Neural progenitor cell (in vitro differentiated cells): ENCODE measurements around the gene CHST5.

Experiments used
- EZH2phosphoT487 ChIP-seq: fragments of 200-600 bp; sonication (generic); IDR thresholded peaks from 2 replicates; pipeline ENCODE4 v1.6.1; 2017; ENCODE audit warnings: antibody characterized with exemption
- TF ChIP-seq, protein P1 (sequence below): fragments of 200-600 bp; sonication (generic); IDR thresholded peaks from 2 replicates; pipeline ENCODE4 v1.5.1; 2017; ENCODE audit warnings: antibody characterized with exemption, mild to moderate bottlenecking

DNA sequence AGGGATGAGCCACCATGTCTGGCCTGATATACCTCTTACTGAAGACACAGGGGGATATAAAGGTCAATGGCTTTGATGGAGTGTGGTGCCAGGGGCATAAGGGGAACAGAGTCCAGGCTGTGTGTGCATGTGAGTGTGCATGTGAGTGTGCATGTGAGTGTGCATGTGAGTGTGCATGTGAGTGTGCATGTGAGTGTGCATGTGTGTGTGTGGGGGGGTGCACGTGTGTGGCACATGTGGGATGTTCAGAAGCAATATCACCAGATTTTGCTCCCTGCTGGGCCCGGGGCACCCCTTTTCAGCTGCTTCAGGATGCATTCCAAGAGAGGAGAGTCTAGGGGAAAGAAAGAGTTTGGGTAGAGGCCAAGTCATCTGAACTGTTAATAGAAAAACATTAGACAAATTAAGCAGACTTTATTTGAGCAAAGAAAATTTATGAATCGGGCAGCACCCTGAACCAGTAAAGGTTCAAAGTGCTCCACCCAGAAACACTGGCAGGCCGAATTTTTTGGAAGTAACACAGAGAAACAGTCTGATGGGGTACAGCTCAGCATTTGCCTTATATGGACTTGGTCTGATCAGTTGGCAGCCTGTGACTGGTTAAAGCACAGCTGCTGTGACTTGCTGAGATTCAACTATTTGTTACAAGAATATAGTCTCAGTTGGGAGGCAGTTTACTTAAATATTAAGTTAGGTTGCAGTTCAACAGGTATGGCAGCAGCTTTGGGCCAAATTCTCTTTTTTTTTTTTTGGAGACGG lies 9.7 kb downstream of the CHST5 start:
- TF ChIP-seq EZH2phosphoT487: no peak
- TF ChIP-seq, protein P1, sequence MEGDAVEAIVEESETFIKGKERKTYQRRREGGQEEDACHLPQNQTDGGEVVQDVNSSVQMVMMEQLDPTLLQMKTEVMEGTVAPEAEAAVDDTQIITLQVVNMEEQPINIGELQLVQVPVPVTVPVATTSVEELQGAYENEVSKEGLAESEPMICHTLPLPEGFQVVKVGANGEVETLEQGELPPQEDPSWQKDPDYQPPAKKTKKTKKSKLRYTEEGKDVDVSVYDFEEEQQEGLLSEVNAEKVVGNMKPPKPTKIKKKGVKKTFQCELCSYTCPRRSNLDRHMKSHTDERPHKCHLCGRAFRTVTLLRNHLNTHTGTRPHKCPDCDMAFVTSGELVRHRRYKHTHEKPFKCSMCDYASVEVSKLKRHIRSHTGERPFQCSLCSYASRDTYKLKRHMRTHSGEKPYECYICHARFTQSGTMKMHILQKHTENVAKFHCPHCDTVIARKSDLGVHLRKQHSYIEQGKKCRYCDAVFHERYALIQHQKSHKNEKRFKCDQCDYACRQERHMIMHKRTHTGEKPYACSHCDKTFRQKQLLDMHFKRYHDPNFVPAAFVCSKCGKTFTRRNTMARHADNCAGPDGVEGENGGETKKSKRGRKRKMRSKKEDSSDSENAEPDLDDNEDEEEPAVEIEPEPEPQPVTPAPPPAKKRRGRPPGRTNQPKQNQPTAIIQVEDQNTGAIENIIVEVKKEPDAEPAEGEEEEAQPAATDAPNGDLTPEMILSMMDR: no peak
